ENCODE measurements around the gene PLAGL1. TPM values are rescaled to one million over a fixed set of nuclear protein-coding genes. Genes with fewer than 3 reads are reported as not detected.
A peak's percentile ranks its signal among the peaks of the same experiment; 100 is the strongest.

Gene PLAGL1
- total RNA-seq, 1 donor, result 12.1 TPM

GRCh38 chr6:143973097-143973966 lies 34.7 kb downstream of the PLAGL1 start:
- TF ChIP-seq CTCF (IDR thresholded peaks at IDR 0.05; ENCODE audit: insufficient read depth, low read depth, low read length), result no peak
- DNase-seq (ENCODE audit: low read depth), result no peak
- H3K4me3 ChIP-seq (ENCODE audit: low read depth, low read length), result no peak overlapping the region

GRCh38 chr6:143971482-143972205 lies 36.4 kb downstream of the PLAGL1 start:
- DNase-seq (ENCODE audit: low read depth), result no peak
- H3K4me3 ChIP-seq (ENCODE audit: low read depth, low read length), result no peak overlapping the region
- no peak for TF ChIP-seq CTCF (IDR thresholded peaks at IDR 0.05; ENCODE audit: insufficient read depth, low read depth, low read length)

GRCh38 chr6:143970456-143971218 lies 37.4 kb downstream of the PLAGL1 start:
- peak; percentile 54 for DNase-seq (ENCODE audit: low read depth)
- no peak overlapping the region for H3K4me3 ChIP-seq (ENCODE audit: low read depth, low read length)
- TF ChIP-seq CTCF (IDR thresholded peaks at IDR 0.05; ENCODE audit: insufficient read depth, low read depth, low read length), result no peak

GRCh38 chr6:143969077-143969476 lies 39.0 kb downstream of the PLAGL1 start:
- TF ChIP-seq CTCF (IDR thresholded peaks at IDR 0.05; ENCODE audit: insufficient read depth, low read depth, low read length), result no peak
- DNase-seq (ENCODE audit: low read depth), result no peak
- no peak overlapping the region for H3K4me3 ChIP-seq (ENCODE audit: low read depth, low read length)

GRCh38 chr6:143967706-143968376 lies 40.2 kb downstream of the PLAGL1 start:
- no peak for TF ChIP-seq CTCF (IDR thresholded peaks at IDR 0.05; ENCODE audit: insufficient read depth, low read depth, low read length)
- peak; percentile 74 for DNase-seq (ENCODE audit: low read depth)
- H3K4me3 ChIP-seq (ENCODE audit: low read depth, low read length), result no peak overlapping the region

- no peak overlapping the region for H3K4me3 ChIP-seq (ENCODE audit: low read depth, low read length)
- no peak for DNase-seq (ENCODE audit: low read depth)
- TF ChIP-seq CTCF (IDR thresholded peaks at IDR 0.05; ENCODE audit: insufficient read depth, low read depth, low read length), result no peak
Measured at GRCh38 chr6:143966312-143966711, 41.7 kb downstream of the PLAGL1 start.
